WTC11 (cell line): Measurements from ENCODE around the gene TMEM11. TPM values are rescaled to one million over a fixed set of nuclear protein-coding genes. Genes with fewer than 3 reads are reported as not detected.
A peak's percentile ranks its signal among the peaks of the same experiment; 100 is the strongest.

Experiments
- ATAC-seq: fragments of 200-7000 bp; cut with Tn5 transposase; 2 replicates; pipeline ENCODE4 v1.10.0; 2021; ENCODE audit warnings: mild to moderate bottlenecking, moderate library complexity
- CTCF ChIA-PET: fragments of 300-600 bp; sonication (Branson Sonifier 250); formaldehyde crosslinking; loops from one replicate; lab custom pipeline; 2021; ENCODE audit warnings: antibody characterized with exemption; lab: Charles Lee
- POLR2A ChIA-PET: fragments of 350-600 bp; sonication (Branson Sonifier 250); formaldehyde crosslinking; loops from one replicate; lab custom pipeline; 2021; ENCODE audit warnings: antibody characterized with exemption; lab: Charles Lee
- DNase-seq: peaks from one replicate; pipeline ENCODE4 v3.0.0; 2021; ENCODE audit warnings: low spot score
- H3K27ac Mint-ChIP-seq: 2 replicates; pipeline ENCODE4 v1.8.0; 2021; ENCODE audit warnings: mixed read lengths
- H3K27me3 Mint-ChIP-seq: 2 replicates; pipeline ENCODE4 v1.8.0; 2021; ENCODE audit warnings: low read depth, mild to moderate bottlenecking, moderate library complexity, mixed read lengths
- H3K36me3 Mint-ChIP-seq: 2 replicates; pipeline ENCODE4 v1.8.0; 2021; ENCODE audit warnings: mixed read lengths
- H3K4me1 Mint-ChIP-seq: 2 replicates; pipeline ENCODE4 v1.8.0; 2022; ENCODE audit warnings: mixed read lengths
- H3K4me3 Mint-ChIP-seq: 2 replicates; pipeline ENCODE4 v1.8.0; 2021; ENCODE audit warnings: mild to moderate bottlenecking, moderate library complexity, mixed read lengths
- H3K9me3 Mint-ChIP-seq: 2 replicates; pipeline ENCODE4 v1.8.0; 2021; ENCODE audit warnings: mixed read lengths
- ATF1 ChIP-seq: sonication (generic); formaldehyde crosslinking; IDR thresholded peaks from 2 replicates; pipeline ENCODE4 v1.8.1; 2023; ENCODE audit warnings: mild to moderate bottlenecking, moderate library complexity, missing genetic modification reagents
- CREB1 ChIP-seq: sonication (generic); formaldehyde crosslinking; IDR thresholded peaks from 2 replicates; pipeline ENCODE4 v1.8.0; 2023; ENCODE audit warnings: mild to moderate bottlenecking, missing genetic modification reagents
- CREM ChIP-seq: sonication (generic); formaldehyde crosslinking; IDR thresholded peaks from 2 replicates; pipeline ENCODE4 v1.8.1; 2022; ENCODE audit warnings: mild to moderate bottlenecking, missing genetic modification reagents, moderate library complexity
- ELF4 ChIP-seq: sonication (generic); formaldehyde crosslinking; IDR thresholded peaks from 2 replicates; pipeline ENCODE4 v1.8.1; 2022; ENCODE audit warnings: low read depth, mild to moderate bottlenecking, moderate library complexity, missing genetic modification reagents
- EMX1 ChIP-seq: fragments of 250-450 bp; sonication (Bioruptor Pico); IDR thresholded peaks from 2 replicates; pipeline ENCODE4 v1.8.0; 2021; ENCODE audit warnings: mild to moderate bottlenecking
- ETV6 ChIP-seq: sonication (generic); formaldehyde crosslinking; IDR thresholded peaks from 2 replicates; pipeline ENCODE4 v1.8.1; 2022; ENCODE audit warnings: mild to moderate bottlenecking, missing genetic modification reagents
- FOXJ3 ChIP-seq: sonication (generic); formaldehyde crosslinking; IDR thresholded peaks from 2 replicates; pipeline ENCODE4 v1.9.0; 2021; ENCODE audit warnings: missing genetic modification reagents, mild to moderate bottlenecking, borderline replicate concordance
- SMAD3 ChIP-seq: sonication (generic); formaldehyde crosslinking; IDR thresholded peaks from 2 replicates; pipeline ENCODE4 v1.8.0; 2022; ENCODE audit warnings: missing genetic modification reagents, mild to moderate bottlenecking, borderline replicate concordance
- STAT6 ChIP-seq: sonication (generic); formaldehyde crosslinking; conservative IDR thresholded peaks from 2 replicates; pipeline ENCODE4 v1.8.1; 2023; ENCODE audit warnings: mild to moderate bottlenecking, low read depth, missing genetic modification reagents, moderate library complexity
- TP53 ChIP-seq: sonication (generic); formaldehyde crosslinking; IDR thresholded peaks from 2 replicates; pipeline ENCODE4 v1.8.1; 2023; ENCODE audit warnings: mild to moderate bottlenecking, missing genetic modification reagents
- USF2 ChIP-seq: sonication (generic); formaldehyde crosslinking; IDR thresholded peaks from 2 replicates; pipeline ENCODE4 v1.8.1; 2023; ENCODE audit warnings: mild to moderate bottlenecking, missing genetic modification reagents, moderate library complexity
- ZBTB21 ChIP-seq: sonication (generic); formaldehyde crosslinking; IDR thresholded peaks from 2 replicates; pipeline ENCODE4 v1.8.1; 2023; ENCODE audit warnings: mild to moderate bottlenecking, missing genetic modification reagents, borderline replicate concordance
- ZMAT4 ChIP-seq: fragments of 250-450 bp; sonication (Bioruptor Pico); IDR thresholded peaks from 2 replicates; pipeline ENCODE4 v1.9.0; 2021; ENCODE audit warnings: mild to moderate bottlenecking
- ZNF121 ChIP-seq: sonication (generic); formaldehyde crosslinking; IDR thresholded peaks from 2 replicates; pipeline ENCODE4 v1.8.0; 2023; ENCODE audit warnings: missing genetic modification reagents
- ZNF671 ChIP-seq: fragments of 250-450 bp; sonication (Bioruptor Pico); IDR thresholded peaks from 2 replicates; pipeline ENCODE4 v1.8.0; 2021; ENCODE audit warnings: mild to moderate bottlenecking
- total RNA-seq: library from RNA; stranded (reverse); gene quantifications from 3 replicates; pipeline ENCODE4 v1.2.3, GENCODE V29; 2021
- TF ChIP-seq, protein P1 (sequence below): sonication (generic); formaldehyde crosslinking; IDR thresholded peaks from 2 replicates; pipeline ENCODE4 v1.8.1; 2022; ENCODE audit warnings: missing genetic modification reagents, borderline replicate concordance

The TMEM11 gene
- total RNA-seq, 1 experiment from 2014 or later = 37.0 TPM

- H3K27me3 Mint-ChIP-seq = no peaks in the 10 kb centered on the region
- peaks cover 5% of the 10 kb centered on the region for H3K9me3 Mint-ChIP-seq
- H3K36me3 Mint-ChIP-seq = peaks cover 4% of the 10 kb centered on the region; the same call in 1 of the 2 replicates
- H3K27ac Mint-ChIP-seq = no peak overlapping the region
- TF ChIP-seq SMAD3 (no peak), ETV6 (no peak), TP53 (no peak), STAT6 (CRISPR knock-in tag) (no peak), ATF1 (CRISPR knock-in tag) (no peak), ZNF121 (no peak)
- TF ChIP-seq, protein P1, sequence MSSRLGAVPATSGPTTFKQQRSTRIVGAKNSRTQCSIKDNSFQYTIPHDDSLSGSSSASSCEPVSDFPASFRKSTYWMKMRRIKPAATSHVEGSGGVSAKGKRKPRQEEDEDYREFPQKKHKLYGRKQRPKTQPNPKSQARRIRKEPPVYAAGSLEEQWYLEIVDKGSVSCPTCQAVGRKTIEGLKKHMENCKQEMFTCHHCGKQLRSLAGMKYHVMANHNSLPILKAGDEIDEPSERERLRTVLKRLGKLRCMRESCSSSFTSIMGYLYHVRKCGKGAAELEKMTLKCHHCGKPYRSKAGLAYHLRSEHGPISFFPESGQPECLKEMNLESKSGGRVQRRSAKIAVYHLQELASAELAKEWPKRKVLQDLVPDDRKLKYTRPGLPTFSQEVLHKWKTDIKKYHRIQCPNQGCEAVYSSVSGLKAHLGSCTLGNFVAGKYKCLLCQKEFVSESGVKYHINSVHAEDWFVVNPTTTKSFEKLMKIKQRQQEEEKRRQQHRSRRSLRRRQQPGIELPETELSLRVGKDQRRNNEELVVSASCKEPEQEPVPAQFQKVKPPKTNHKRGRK (CRISPR knock-in tag) = no peak
- ATAC-seq (no peak), DNase-seq (no peak)
- ChIA-PET CTCF (no interaction called here), POLR2A (no interaction called here)
- no peak overlapping the region for H3K4me3 Mint-ChIP-seq
- H3K4me1 Mint-ChIP-seq = peaks cover under 1% of the 10 kb centered on the region; the same call in 1 of the 2 replicates
Measured at GRCh38 chr17:21223086-21223485, 9.1 kb upstream of the TMEM11 start.

DNA sequence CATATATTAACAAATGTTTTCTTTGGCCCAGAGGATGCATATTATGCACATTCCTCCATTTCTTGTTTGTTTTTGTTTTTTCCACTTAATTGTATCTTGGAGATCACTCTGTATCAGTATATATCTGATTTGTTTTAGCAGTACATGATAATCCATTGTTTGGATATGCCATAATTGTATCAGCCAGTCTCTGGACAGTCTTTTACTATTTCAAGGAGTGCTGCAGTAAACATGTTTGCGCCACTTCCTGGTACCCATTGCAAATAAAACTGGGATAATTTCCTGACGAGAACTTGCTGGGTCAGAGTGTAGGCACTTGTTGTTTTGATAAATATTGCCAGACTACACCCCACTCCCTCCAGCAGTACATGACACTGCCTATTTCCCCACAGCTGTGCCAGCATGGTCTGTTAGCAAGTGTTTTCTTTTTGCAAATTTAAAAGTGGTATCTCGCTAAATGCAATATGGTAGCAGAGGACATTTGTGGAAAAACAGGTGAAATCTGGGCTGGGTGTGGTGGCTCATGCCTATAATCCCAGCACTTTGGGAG lies 4.9 kb upstream of the TMEM11 start:
- H3K4me3 Mint-ChIP-seq = no peak overlapping the region
- DNase-seq = no peak
- peaks cover 20% of the 10 kb centered on the region for H3K4me1 Mint-ChIP-seq
- H3K36me3 Mint-ChIP-seq = peaks cover 4% of the 10 kb centered on the region; the same call in 1 of the 2 replicates
- POLR2A ChIA-PET = no interaction called here
- peaks cover 5% of the 10 kb centered on the region for H3K9me3 Mint-ChIP-seq
- no peak overlapping the region for H3K27ac Mint-ChIP-seq
- CTCF ChIA-PET = interaction anchor here (0.6 kb wide), 1 partner anchor 21 kb away, joined by 3 read pairs; no protein-coding TSS in a partner anchor
- H3K27me3 Mint-ChIP-seq = no peaks in the 10 kb centered on the region; the same call in 1 of the 2 replicates
- ATAC-seq = no peak
- TF ChIP-seq EMX1 (CRISPR knock-in tag) = no peak
- no peak for TF ChIP-seq ZMAT4 (CRISPR knock-in tag)
- TF ChIP-seq FOXJ3 (CRISPR knock-in tag) = no peak
- no peak for TF ChIP-seq CREM (CRISPR knock-in tag)
- TF ChIP-seq ELF4 (CRISPR knock-in tag) = no peak
- no peak for TF ChIP-seq ZNF671 (CRISPR knock-in tag)
- TF ChIP-seq, all 79 proteins: peak for 0

GRCh38 chr17:21218101-21218500 lies 4.1 kb upstream of the TMEM11 start:
- H3K27me3 Mint-ChIP-seq = no peaks in the 10 kb centered on the region; the same call in 1 of the 2 replicates
- ChIA-PET CTCF (interaction anchor here (0.7 kb wide), 1 partner anchor 22 kb away, joined by 3 read pairs; no protein-coding TSS in a partner anchor), POLR2A (interaction anchor here (0.6 kb wide), 1 partner anchor 38 kb away, joined by 4 read pairs; no protein-coding TSS in a partner anchor)
- H3K27ac Mint-ChIP-seq = 0 out of 2 replicates have a peak overlapping the region, but pooled peaks have one; percentile 46
- H3K9me3 Mint-ChIP-seq = peaks cover 5% of the 10 kb centered on the region
- no peak overlapping the region for H3K4me3 Mint-ChIP-seq
- H3K4me1 Mint-ChIP-seq = peaks cover 22% of the 10 kb centered on the region
- peak; percentile 6 for ATAC-seq
- DNase-seq = no peak
- TF ChIP-seq ZBTB21 (CRISPR knock-in tag) = no peak
- no peak for TF ChIP-seq CREB1 (CRISPR knock-in tag)
- TF ChIP-seq USF2 (CRISPR knock-in tag) = peak; percentile 61
- H3K36me3 Mint-ChIP-seq = peaks cover 4% of the 10 kb centered on the region; the same call in 1 of the 2 replicates
